Coronary artery (tissue), 2 donors: ENCODE results near the gene ARFRP1.
"Not testable (repeated sequence)": the region's sequence is repeated elsewhere in the genome, so short reads cannot be mapped to it uniquely, and the experiment has no call there.

ENCODE experiments used
- DNase-seq: peaks from one replicate; pipeline ENCODE4 v3.0.0-alpha.2; 2017; ENCODE audit warnings: low spot score
- H3K27ac ChIP-seq, 2 donors: fragments of 200-600 bp; sonication (generic); one replicate each; pipeline ENCODE4 v1.5.1; 2016 to 2019
- H3K4me3 ChIP-seq: fragments of 200-600 bp; sonication (generic); 2 replicates; pipeline ENCODE4 v1.5.1; 2016; ENCODE audit warnings: mild to moderate bottlenecking, moderate library complexity
- CTCF ChIP-seq: fragments of 200-600 bp; sonication (generic); IDR thresholded peaks from one replicate; pipeline ENCODE4 v1.5.1; 2019; ENCODE audit warnings: antibody characterized with exemption

The ARFRP1 gene

GRCh38 chr20:63662813-63663189, 45.0 kb downstream of the ARFRP1 start:
- TF ChIP-seq CTCF, result no peak
- no peak overlapping the region for H3K4me3 ChIP-seq
- no peak for DNase-seq
- H3K27ac ChIP-seq, result no peak overlapping the region

- DNase-seq, result no peak
- Histone ChIP-seq H3K27ac (no peak overlapping the region), H3K4me3 (no peak overlapping the region)
- no peak for TF ChIP-seq CTCF
Observed at GRCh38 chr20:63661959-63662812, 45.6 kb downstream of the ARFRP1 start.

- no peak for TF ChIP-seq CTCF
- H3K4me3 ChIP-seq, result no peak overlapping the region
- H3K27ac ChIP-seq, result no peak overlapping the region
- DNase-seq, result no peak
Observed at GRCh38 chr20:63661108-63661507, 46.7 kb downstream of the ARFRP1 start.

GRCh38 chr20:63660622-63661021, 47.2 kb downstream of the ARFRP1 start:
- no peak overlapping the region for H3K4me3 ChIP-seq
- TF ChIP-seq CTCF, result no peak
- DNase-seq, result no peak

GRCh38 chr20:63660174-63660573, 47.6 kb downstream of the ARFRP1 start:
- not testable (repeated sequence) for H3K4me3 ChIP-seq, DNase-seq, H3K27ac ChIP-seq

More at GRCh38 chr20:63660622-63661021, 47.2 kb downstream of the ARFRP1 start:
- no peak overlapping the region for H3K27ac ChIP-seq

- TF ChIP-seq CTCF, result no peak
- Histone ChIP-seq H3K4me3 (peak overlapping the region; percentile 87), H3K27ac (peak overlapping the region in 1 of 2 donors; percentile 88)
- DNase-seq, result no peak
Observed at GRCh38 chr20:63659370-63659769, 48.4 kb downstream of the ARFRP1 start.

GRCh38 chr20:63658749-63659187, 49.0 kb downstream of the ARFRP1 start:
- no peak for DNase-seq
- Histone ChIP-seq H3K27ac (peak overlapping the region; percentile 77 to 88), H3K4me3 (peak overlapping the region; percentile 87)
- TF ChIP-seq CTCF, result no peak
